Adrenal gland (tissue), 12 donors: Measurements from ENCODE around the gene DCX. TPM values are rescaled to one million over a fixed set of nuclear protein-coding genes. Genes with fewer than 3 reads are reported as not detected.

Experiments
- DNase-seq, 7 donors: peaks; one replicate each; pipeline ENCODE4 v3.0.0-alpha.2; 2019 to 2020
- H3K27ac ChIP-seq, 5 donors: fragments of 200-600 bp; sonication (generic) in 4 of 5; 1 replicate in 3 of 5; 2 replicates in 2 of 5; pipeline versions ENCODE4 v1.5.1 to v1.8.0; 2016 to 2020; ENCODE audit warnings: mild to moderate bottlenecking in 1 of 5
- H3K27me3 ChIP-seq: fragments of 200-600 bp; 2 replicates; pipeline ENCODE4 v1.8.0; 2021
- H3K36me3 ChIP-seq, 2 donors: fragments of 200-600 bp; replicated peaks in 1 of 2; 1 replicate in 1 of 2; 2 replicates in 1 of 2; pipeline versions ENCODE4 v1.5.1 to v1.8.0; 2018 to 2022
- H3K4me1 ChIP-seq, 2 donors: fragments of 200-600 bp; replicated peaks in 1 of 2; 1 replicate in 1 of 2; 2 replicates in 1 of 2; pipeline versions ENCODE4 v1.5.1 to v1.8.0; 2018 to 2021
- H3K4me3 ChIP-seq, 4 donors: fragments of 200-600 bp; sonication (generic) in 3 of 4; one replicate each; pipeline ENCODE4 v1.5.1; 2016 to 2018
- H3K9me3 ChIP-seq, 3 donors: fragments of 200-600 bp; sonication (generic) in 1 of 3; replicated peaks in 1 of 3; 1 replicate in 2 of 3; 2 replicates in 1 of 3; pipeline versions ENCODE4 v1.5.1 to v1.8.0; 2016 to 2021
- CTCF ChIP-seq, 6 experiments: fragments of 450-650 bp in 4 of 6; fragments of 200-600 bp in 2 of 6; sonication (generic) in 1 of 6; IDR thresholded peaks; 1 replicate in 5 of 6; 2 replicates in 1 of 6; pipeline versions ENCODE4 v1.5.1 to v1.8.0; 2016 to 2021; ENCODE audit warnings: antibody characterized with exemption in 6 of 6, mild to moderate bottlenecking in 2 of 6, moderate library complexity in 1 of 6
- POLR2A ChIP-seq, 2 donors: fragments of 450-650 bp; IDR thresholded peaks; one replicate each; pipeline ENCODE4 v1.6.1; 2017; ENCODE audit warnings: antibody characterized with exemption in 2 of 2, mild to moderate bottlenecking in 2 of 2, moderate library complexity in 1 of 2
- WGBS, 4 donors: extraction: QIAGEN DNeasy Blood & Tissue Kit in 2 of 4; methylation state at CpG; one replicate each; pipeline versions ENCODE4 v1.1.5 to v1.1.7; 2013 to 2017; 5-methylcytosine and 5-hydroxymethylcytosine counted together
- intact Hi-C, 2 donors: fragments of 100-400 bp; cut with DNase I; formaldehyde crosslinking; loops; one replicate each; pipeline versions ENCODE4 v1.14.1 to v1.15.0; 2022 to 2023
- polyA plus RNA-seq, 3 donors: library from polyadenylated mRNA; stranded (reverse); fragments of 200-250 nt in 2 of 3; fragments of 350-450 nt in 1 of 3; fragmentation: Illumina TruSeq in 1 of 3; extraction: RNeasy Lipid Tissue Mini Kit (QIAGEN cat#74804) in 1 of 3; gene quantifications; one replicate each; pipeline ENCODE4 v1.2.3, GENCODE V29; 2013 to 2014
- total RNA-seq, 9 donors: library from RNA; depleted of rRNA in 4 of 9; stranded (reverse); fragments of >200 nt in 4 of 9; fragments of 120-200 nt in 1 of 9; fragmentation: NEBNext Ultra II Directional in 1 of 9; extraction: Animal tissue kit (Norgen Biotek cat#: 25700) in 1 of 9; gene quantifications; one replicate each; pipeline versions ENCODE4 v1.1.0 to v1.2.4, GENCODE V29; 2013 to 2023
- donor health status: healthy with polysubstance abuse.
- donor health status: Bipolar disorder and iron deficiency.
- donor health status: DM: yes; HTN: yes; CAD: no.
- donor health status: DM: no; HTN: no; CAD: no.
- donor health status: DM: no; HTN: no; CAD: no.
- donor health status: DM: yes; HTN: yes; CAD: no.

DCX gene
- total and polyA plus RNA-seq, 12 donors: 0.04 to 2.9 (median 0.24) TPM; not detected in 5

GRCh38 chrX:111431001-111431400 lies 19.0 kb upstream of the DCX start:
- Histone ChIP-seq H3K27ac (no peak overlapping the region), H3K36me3 (no peaks in the 10 kb centered on the region), H3K4me1 (no peaks in the 10 kb centered on the region), H3K4me3 (no peak overlapping the region), H3K27me3 (peaks cover 5% of the 10 kb centered on the region), H3K9me3 (no peaks in the 10 kb centered on the region)
- intact Hi-C loops: no loop called here
- 40 to 67% (median 60%) methylated on average over 1 to 2 of the region's 2 CpGs; no CpG with 5 or more reads in 1 of the 4 donors for WGBS, 4 donors
- DNase-seq: no peak
- TF ChIP-seq CTCF (IDR thresholded peaks at IDR 0.05): no peak
- no peak for TF ChIP-seq POLR2A (IDR thresholded peaks at IDR 0.05)

- 29 to 75% (median 36%) methylated on average over 1 to 2 of the region's 2 CpGs for WGBS, 4 donors
- Histone ChIP-seq H3K27ac (no peak overlapping the region), H3K4me3 (no peak overlapping the region), H3K4me1 (no peaks in the 10 kb centered on the region), H3K27me3 (peaks cover 33% of the 10 kb centered on the region), H3K9me3 (no peaks in the 10 kb centered on the region), H3K36me3 (no peaks in the 10 kb centered on the region)
- intact Hi-C loops: no loop called here
- DNase-seq: no peak
- TF ChIP-seq CTCF (IDR thresholded peaks at IDR 0.05) (no peak), POLR2A (IDR thresholded peaks at IDR 0.05) (no peak)
These were observed 435 bp downstream of the DCX start for GRCh38 chrX:111411557-111411956.

GRCh38 chrX:111410590-111411078 lies 1.4 kb downstream of the DCX start:
- H3K27ac ChIP-seq: no peak overlapping the region
- no peak for DNase-seq
- no peak overlapping the region for H3K4me3 ChIP-seq
- intact Hi-C loops: no loop called here
- no peaks in the 10 kb centered on the region for H3K4me1 ChIP-seq
- TF ChIP-seq CTCF (IDR thresholded peaks at IDR 0.05) (no peak), POLR2A (IDR thresholded peaks at IDR 0.05) (no peak)
- 0 to 24% (median 19%) methylated on average over 2 of the region's 2 CpGs for WGBS, 4 donors
- no peaks in the 10 kb centered on the region for H3K36me3 ChIP-seq
- no peaks in the 10 kb centered on the region for H3K9me3 ChIP-seq
- peaks cover 33% of the 10 kb centered on the region for H3K27me3 ChIP-seq

- intact Hi-C loops: no loop called here
- Histone ChIP-seq H3K9me3 (no peaks in the 10 kb centered on the region), H3K27me3 (peaks cover 33% of the 10 kb centered on the region), H3K4me1 (no peaks in the 10 kb centered on the region), H3K4me3 (no peak overlapping the region), H3K36me3 (no peaks in the 10 kb centered on the region), H3K27ac (no peak overlapping the region)
- TF ChIP-seq POLR2A (IDR thresholded peaks at IDR 0.05) (no peak), CTCF (IDR thresholded peaks at IDR 0.05) (no peak)
- WGBS, 4 donors: 63 to 77% (median 69%) methylated on average over 3 of the region's 3 CpGs
- DNase-seq: no peak
These were observed 2.7 kb downstream of the DCX start for GRCh38 chrX:111409326-111409725.
